LNCAP (cell line): Measurements from ENCODE around the gene AJUBA.

Experiments used
- TF ChIP-seq, protein P1 (sequence below): fragments of 450-650 bp; IDR thresholded peaks from 2 replicates; pipeline ENCODE4 v1.5.1; 2017; ENCODE audit warnings: mild to moderate bottlenecking

Gene AJUBA

DNA sequence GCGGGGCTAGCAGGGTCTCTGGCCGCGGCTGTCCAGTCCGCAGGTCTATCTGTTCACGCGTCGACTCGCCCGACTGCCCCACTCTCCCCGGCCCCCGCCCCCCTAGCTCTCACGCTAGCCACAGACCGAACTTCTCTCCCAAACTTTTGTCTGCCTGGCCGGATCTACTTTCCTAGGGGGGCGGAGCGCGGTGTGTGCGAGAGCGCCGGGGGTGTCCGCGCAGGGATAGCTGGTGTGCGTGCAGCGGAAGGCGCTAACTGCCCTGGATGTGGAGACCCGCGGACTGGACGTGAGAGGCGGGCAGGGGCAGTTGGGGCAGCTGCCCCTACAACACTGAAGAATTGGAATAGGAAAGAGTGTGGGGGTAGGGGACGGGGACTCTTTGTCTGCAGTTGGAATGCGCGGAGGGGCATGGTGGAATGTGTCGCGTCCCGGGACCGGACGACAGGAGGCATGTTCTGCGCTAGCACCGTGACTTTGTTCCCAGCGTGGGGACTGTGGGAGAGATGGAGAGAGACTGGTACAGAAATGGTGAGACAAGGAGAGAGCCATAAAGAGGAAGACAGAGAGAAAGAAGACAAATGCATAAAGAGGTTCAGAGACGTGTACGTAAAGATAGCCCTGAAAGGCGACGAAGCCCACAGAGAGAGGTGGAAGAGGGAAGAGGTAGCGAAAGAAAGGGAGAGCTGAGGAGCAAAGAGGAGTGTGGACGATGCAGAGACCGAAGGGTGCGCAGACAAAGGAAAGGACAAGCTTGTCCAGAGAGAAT is at the start of gene AJUBA:
AJUBA (minus strand) TSS at position 75 of the 769 bp plus-strand sequence. CDS start 285 bp downstream, outside the sequence.
- TF ChIP-seq, protein P1, sequence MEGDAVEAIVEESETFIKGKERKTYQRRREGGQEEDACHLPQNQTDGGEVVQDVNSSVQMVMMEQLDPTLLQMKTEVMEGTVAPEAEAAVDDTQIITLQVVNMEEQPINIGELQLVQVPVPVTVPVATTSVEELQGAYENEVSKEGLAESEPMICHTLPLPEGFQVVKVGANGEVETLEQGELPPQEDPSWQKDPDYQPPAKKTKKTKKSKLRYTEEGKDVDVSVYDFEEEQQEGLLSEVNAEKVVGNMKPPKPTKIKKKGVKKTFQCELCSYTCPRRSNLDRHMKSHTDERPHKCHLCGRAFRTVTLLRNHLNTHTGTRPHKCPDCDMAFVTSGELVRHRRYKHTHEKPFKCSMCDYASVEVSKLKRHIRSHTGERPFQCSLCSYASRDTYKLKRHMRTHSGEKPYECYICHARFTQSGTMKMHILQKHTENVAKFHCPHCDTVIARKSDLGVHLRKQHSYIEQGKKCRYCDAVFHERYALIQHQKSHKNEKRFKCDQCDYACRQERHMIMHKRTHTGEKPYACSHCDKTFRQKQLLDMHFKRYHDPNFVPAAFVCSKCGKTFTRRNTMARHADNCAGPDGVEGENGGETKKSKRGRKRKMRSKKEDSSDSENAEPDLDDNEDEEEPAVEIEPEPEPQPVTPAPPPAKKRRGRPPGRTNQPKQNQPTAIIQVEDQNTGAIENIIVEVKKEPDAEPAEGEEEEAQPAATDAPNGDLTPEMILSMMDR: no peak

DNA sequence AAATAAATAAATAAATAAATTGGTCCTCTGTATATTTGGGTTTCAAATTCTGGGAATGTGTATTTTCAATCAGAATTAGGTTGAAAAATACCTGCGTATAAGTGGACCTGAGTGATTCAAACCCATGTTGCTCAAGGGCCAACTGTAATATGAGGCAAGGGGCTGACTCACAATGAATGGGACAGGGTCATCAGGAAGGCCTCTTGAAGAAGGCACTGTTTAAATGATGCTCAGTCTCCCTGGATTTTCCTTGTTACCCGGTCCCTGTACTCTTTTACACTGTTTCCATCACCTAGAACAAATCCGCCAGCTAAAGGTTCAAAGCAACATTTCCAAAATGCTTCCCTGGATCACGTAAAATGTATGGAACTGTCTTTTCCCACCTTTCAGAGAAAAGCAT is 48.6 kb upstream of the AJUBA start:
- TF ChIP-seq, protein P1: no peak

DNA sequence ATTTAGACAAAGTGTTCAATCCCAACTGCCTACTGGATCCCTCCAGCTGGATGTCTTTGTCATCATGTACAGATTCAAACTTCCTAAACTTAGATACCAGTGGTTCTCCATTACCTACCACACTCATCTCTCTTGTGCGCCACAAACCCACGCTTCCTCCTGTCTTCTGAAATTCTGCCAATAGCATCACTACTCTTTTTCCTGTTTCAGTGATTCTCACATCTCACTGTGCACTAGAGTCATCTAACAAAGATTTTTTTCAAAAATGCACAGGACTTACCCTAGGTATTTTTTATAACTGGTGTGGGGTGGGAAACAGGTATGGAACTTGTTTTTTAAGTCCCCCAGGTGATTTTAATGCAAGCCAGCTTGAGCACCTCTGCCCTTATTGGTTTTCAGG is 46.4 kb upstream of the AJUBA start:
- TF ChIP-seq, protein P1: no peak

DNA sequence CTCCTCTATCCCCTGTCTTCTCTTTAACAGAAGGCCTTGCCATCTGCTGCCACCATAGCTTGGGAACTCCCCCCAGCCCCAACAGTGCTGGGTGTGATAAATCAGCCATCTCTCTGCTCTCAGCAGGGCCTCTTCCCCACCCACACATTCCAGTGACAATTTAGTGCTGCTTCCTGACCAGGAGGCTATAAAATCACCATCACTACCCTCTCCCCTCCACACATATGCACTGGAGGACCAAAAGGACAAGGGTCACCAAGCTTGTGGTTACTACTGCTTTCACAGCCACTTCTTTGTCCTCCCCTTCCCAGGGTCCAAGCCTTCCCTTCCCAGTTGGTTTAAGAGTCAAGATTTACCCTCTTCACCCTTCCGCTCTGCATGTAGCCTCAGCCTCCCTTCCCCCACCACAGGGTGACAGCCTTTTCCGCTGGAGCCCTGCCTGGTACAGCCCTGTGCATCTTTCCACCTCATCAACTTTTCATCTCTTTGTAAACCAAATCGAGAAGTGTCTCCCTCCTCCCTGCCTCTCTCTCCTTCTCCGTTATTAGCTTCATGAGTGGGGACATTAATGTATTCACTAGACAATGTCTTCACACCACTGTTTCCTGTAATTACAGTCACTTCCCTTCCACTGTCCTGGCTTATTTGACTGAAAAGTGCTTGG is 42.9 kb upstream of the AJUBA start:
- TF ChIP-seq, protein P1: no peak

DNA sequence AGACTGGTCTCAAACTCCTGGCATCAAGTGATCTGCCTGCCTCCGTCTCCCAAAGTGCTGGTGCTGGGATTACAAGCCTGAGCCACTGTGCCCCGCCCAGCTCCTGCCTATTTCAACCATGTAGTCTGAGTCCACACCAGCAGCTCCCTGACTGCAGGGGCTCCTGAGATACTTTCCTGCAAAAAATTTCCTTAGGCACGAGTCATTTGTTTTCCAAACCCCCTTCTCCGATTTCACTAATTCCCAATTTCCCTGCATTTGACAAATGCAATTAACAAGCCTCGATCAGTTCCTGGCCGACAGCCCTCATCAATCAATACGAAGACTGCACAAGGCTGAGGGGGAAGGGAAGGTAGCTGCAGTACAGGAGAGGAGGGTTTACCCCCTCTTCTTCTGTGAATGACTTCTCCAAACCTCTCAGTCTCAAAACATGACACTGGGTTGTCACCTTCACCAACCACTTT is 42.3 kb upstream of the AJUBA start:
- TF ChIP-seq, protein P1: no peak

DNA sequence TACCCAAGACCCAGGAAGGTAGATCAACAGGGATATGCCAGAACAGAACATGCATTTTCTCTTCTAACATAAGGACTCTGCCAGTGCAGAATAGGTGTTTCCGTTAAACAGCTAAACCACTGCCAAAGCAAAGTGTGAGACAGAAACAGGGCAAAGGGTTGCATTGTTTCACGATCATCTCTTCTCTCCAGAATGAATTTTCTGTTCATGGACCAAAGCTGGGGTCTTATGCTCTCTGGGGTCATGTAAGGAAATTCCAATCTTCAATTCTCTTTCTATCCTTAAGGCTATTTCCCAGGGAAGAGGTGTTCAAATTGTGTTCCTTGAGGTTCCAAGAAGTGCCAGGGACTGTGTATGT is 41.4 kb upstream of the AJUBA start:
- TF ChIP-seq, protein P1: no peak

DNA sequence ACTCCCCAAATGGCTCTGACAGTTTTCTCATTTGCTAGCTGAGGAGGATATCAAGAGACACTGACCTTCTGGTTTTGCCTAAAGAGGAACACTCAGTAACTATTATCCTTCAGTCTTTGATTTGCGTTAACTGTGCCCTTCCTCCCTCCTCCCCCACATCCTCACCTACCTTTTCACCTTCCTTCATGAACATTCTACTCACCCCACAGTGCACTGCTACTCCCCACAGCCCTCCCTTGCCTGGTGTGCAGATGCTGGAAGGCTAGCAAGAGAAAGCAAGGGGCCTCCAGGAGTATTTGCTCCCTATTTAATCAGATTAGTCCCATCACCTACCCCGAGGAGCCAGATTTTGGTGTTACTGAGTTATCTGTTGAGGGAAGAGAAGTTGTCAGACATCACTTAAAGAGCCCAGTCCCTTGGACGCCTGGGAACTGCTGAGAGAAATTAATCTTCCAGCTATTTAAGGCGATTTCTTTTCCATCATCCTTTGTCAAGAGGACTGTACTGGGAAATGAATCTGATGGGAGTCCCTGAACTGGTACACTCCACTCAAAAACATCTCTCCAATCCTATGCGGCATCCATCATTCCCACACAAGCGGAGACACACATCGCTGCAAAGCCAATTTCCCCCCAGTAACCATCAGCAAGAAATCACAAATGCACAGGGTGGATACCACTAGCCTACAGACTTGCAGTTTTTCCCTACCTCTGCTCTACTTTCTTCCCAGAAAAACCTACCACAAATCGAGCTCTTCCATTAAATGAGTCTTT is 40.9 kb upstream of the AJUBA start:
- TF ChIP-seq, protein P1: no peak
